GM12878 (cell line): ENCODE measurements around the gene LPAR6. TPM values are rescaled to one million over a fixed set of nuclear protein-coding genes. Genes with fewer than 3 reads are reported as not detected.
A peak's percentile ranks its signal among the peaks of the same experiment; 100 is the strongest.

Source experiments
- ATAC-seq: fragments of 200-7000 bp; cut with Tn5 transposase; 3 replicates; pipeline ENCODE4 v1.9.1; 2020; ENCODE audit warnings: mild to moderate bottlenecking, moderate library complexity
- BruUV-seq: library from RNA; stranded (reverse); fragments of 400-500 nt; replicated peaks from 2 replicates; lab custom pipeline; 2021; lab: Mats Ljungman, UMichigan
- CTCF ChIA-PET: fragments of 300-600 bp; sonication (Branson Sonifier 250); formaldehyde crosslinking; extraction: SDS; loops from one replicate; lab custom pipeline; 2021; ENCODE audit warnings: inconsistent platforms; lab: Yijun Ruan, JAX
- POLR2A ChIA-PET: fragments of 350-600 bp; formaldehyde crosslinking; extraction: SDS; loops from one replicate; lab custom pipeline; 2021; ENCODE audit warnings: inconsistent platforms; lab: Charles Lee
- RAD21 ChIA-PET: fragments of 300-600 bp; sonication (Branson Sonifier 250); formaldehyde crosslinking; loops from one replicate; lab custom pipeline; 2023; ENCODE audit warnings: antibody characterized with exemption; ENCODE audit not compliant: unreplicated experiment; lab: Charles Lee
- SMC1A ChIA-PET: fragments of 300-600 bp; sonication (Branson Sonifier 250); formaldehyde crosslinking; loops from one replicate; lab custom pipeline; 2023; ENCODE audit not compliant: unreplicated experiment, uncharacterized antibody; lab: Charles Lee
- DNase-seq: peaks from one replicate; pipeline ENCODE4 v3.0.0-alpha.2; 2011; ENCODE audit warnings: low read depth, low spot score
- FAIRE-seq: peaks from 3 replicates; lab custom pipeline; 2011; peaks lifted over from hg19 to GRCh38; lab: Jason Lieb, UNC
- H2AFZ ChIP-seq: 2 replicates; pipeline ENCODE4 v1.6.0; 2011; ENCODE audit warnings: low read depth, low read length, control low read depth; ENCODE audit not compliant: control insufficient read depth
- H3K27ac ChIP-seq: 2 replicates; pipeline ENCODE4 v1.5.1; 2011; ENCODE audit warnings: control low read depth; ENCODE audit not compliant: control insufficient read depth, insufficient read depth
- H3K27me3 ChIP-seq, 2 experiments: replicated peaks in 1 of 2; 2 replicates each; pipeline versions ENCODE4 v1.6.0 to v1.6.1; 2011; ENCODE audit warnings: low read length in 1 of 2; ENCODE audit not compliant: control insufficient read depth in 2 of 2, insufficient read depth in 2 of 2
- H3K36me3 ChIP-seq, 2 experiments: 2 replicates each; pipeline ENCODE4 v1.5.1; 2011; ENCODE audit warnings: low read length in 1 of 2; ENCODE audit not compliant: control insufficient read depth in 2 of 2, insufficient read depth in 2 of 2
- H3K4me1 ChIP-seq: 2 replicates; pipeline ENCODE4 v1.6.1; 2011; ENCODE audit warnings: mild to moderate bottlenecking, low read length, moderate library complexity, mixed read lengths; ENCODE audit not compliant: control insufficient read depth, insufficient read depth
- H3K4me2 ChIP-seq: 2 replicates; pipeline ENCODE4 v1.6.0; 2011; ENCODE audit warnings: control low read depth; ENCODE audit not compliant: control insufficient read depth, insufficient read depth
- H3K4me3 ChIP-seq: fragments of 200-600 bp; sonication (generic); 2 replicates; pipeline ENCODE4 v1.5.1; 2016
- H3K79me2 ChIP-seq: 2 replicates; pipeline ENCODE4 v1.6.0; 2011; ENCODE audit warnings: low read length; ENCODE audit not compliant: control insufficient read depth, insufficient read depth
- H3K9ac ChIP-seq: 2 replicates; pipeline ENCODE4 v1.8.0; 2011; ENCODE audit warnings: low read length, control low read depth, mixed read lengths; ENCODE audit not compliant: control insufficient read depth, insufficient read depth
- H3K9me3 ChIP-seq: replicated peaks from 3 replicates; pipeline ENCODE4 v1.5.1; 2011; ENCODE audit warnings: mild to moderate bottlenecking, low read length; ENCODE audit not compliant: control insufficient read depth, insufficient read depth
- H4K20me1 ChIP-seq: 2 replicates; pipeline ENCODE4 v1.6.0; 2011; ENCODE audit not compliant: control insufficient read depth, insufficient read depth
- CEBPB ChIP-seq, 2 experiments: fragments of 150-350 bp in 1 of 2; IDR thresholded peaks; 2 replicates each; pipeline ENCODE4 v1.6.1; 2012 to 2014; ENCODE audit warnings: low read depth in 2 of 2, low read length in 2 of 2, borderline replicate concordance in 1 of 2, inconsistent platforms in 1 of 2
- GABPA ChIP-seq: IDR thresholded peaks from 2 replicates; pipeline ENCODE4 v1.6.1; 2014; ENCODE audit warnings: antibody characterized with exemption, low read depth, mild to moderate bottlenecking, inconsistent platforms
- MYC ChIP-seq: IDR thresholded peaks from 2 replicates; pipeline ENCODE4 v1.6.1; 2011; ENCODE audit warnings: mild to moderate bottlenecking, low read length, moderate library complexity, inconsistent platforms; ENCODE audit not compliant: insufficient read depth, insufficient replicate concordance, insufficient read length, severe bottlenecking
- POLR2AphosphoS5 ChIP-seq: IDR thresholded peaks from 2 replicates; pipeline ENCODE4 v1.6.1; 2011; ENCODE audit warnings: mild to moderate bottlenecking, low read length, inconsistent platforms
- WGBS: methylation state at CpG from one replicate; pipeline ENCODE4 v1.1.6; 2016; ENCODE audit warnings: low lambda C conversion rate; ENCODE audit not compliant: insufficient replicate concordance, insufficient coverage; ENCODE audit errors: missing lambda C conversion rate; 5-methylcytosine and 5-hydroxymethylcytosine counted together
- in situ Hi-C: fragments of 300-500 bp; cut with MboI; formaldehyde crosslinking; loops from 9 replicates; pipeline ENCODE4 v1.14.3; 2018; ENCODE audit warnings: mixed read lengths
- intact Hi-C: fragments of 100-400 bp; cut with micrococcal nuclease; formaldehyde crosslinking; loops from one replicate; pipeline ENCODE4 v1.14.2; 2022; ENCODE audit not compliant: unreplicated experiment
- polyA plus RNA-seq, 11 experiments: library from polyadenylated mRNA; depleted of rRNA in 4 of 11; unstranded in 6 of 11; stranded (reverse) in 5 of 11; fragments of >200 nt; fragmentation: Nextera tagmentation in 4 of 11; fragmentation: Illumina TruSeq in 1 of 11; extraction: Ambion mirVana in 4 of 11; extraction: Trizol in 1 of 11; gene quantifications; 1 replicate in 1 of 11; 2 replicates in 10 of 11; pipeline versions ENCODE4 v1.2.1 to v1.2.3, GENCODE V29; 2011 to 2016; ENCODE audit warnings: inconsistent platforms in 2 of 11, missing spikeins in 2 of 11, low read depth in 1 of 11
- total RNA-seq, 4 experiments: library from RNA; depleted of rRNA in 3 of 4; stranded (reverse); fragments of >200 nt in 3 of 4; fragmentation: Illumina TruSeq in 1 of 4; extraction: Trizol in 1 of 4; gene quantifications; 2 replicates each; pipeline versions ENCODE4 v1.2.1 to v1.2.3, GENCODE V29; 2013 to 2021
- TF ChIP-seq, protein P1 (sequence below): IDR thresholded peaks from 2 replicates; pipeline ENCODE4 v1.6.1; 2011; ENCODE audit warnings: borderline replicate concordance, low read depth, mild to moderate bottlenecking, moderate library complexity, mixed read lengths, low read length; ENCODE audit not compliant: insufficient read depth; ENCODE audit errors: extremely low read length

Gene LPAR6
- total and polyA plus RNA-seq, 10 of the 15 experiments (the other 5 are each of a cell fraction or from before 2014, with no cell fraction given) = 1.4 to 4.2 (median 2.8) TPM

DNA sequence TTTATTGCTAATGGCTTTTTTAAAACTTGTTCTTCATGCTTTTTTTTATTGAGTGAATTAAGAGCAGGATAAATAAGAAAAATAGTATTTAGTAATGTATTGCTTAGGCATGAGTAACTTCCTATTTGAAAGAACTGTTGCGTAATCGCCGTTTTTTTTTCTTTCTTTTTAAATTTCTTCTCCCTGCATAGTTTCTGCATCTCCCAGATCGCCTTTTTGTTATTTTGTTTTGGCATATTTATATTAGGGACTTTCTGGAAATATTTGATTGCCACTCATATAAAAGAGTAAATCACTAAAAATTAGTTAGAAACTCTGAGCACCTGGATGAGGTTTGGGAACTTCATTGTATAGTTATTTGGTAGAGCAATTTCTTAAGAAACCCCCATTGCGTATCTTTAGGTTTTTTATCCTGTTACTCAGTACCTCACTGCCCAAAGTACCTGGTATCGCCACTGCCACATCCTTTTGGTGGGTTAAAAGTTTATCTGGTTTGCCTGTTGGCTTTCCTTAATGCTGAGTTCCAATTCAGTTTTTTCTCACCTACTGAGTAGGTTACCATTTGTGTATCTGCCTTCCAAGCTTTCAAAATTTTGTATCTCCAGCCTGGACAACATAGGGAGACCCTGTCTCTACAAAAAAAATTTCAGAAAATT, 36.2 kb upstream of the LPAR6 start:
- ChIA-PET RAD21 (no interaction called here), POLR2A (no interaction called here), CTCF (no interaction called here), SMC1A (interaction anchor here (0.7 to 1.2 kb wide), 3 partner anchors 9 to 15 kb away, joined by 3 read pairs; no protein-coding TSS in a partner anchor)
- TF ChIP-seq CEBPB (IDR thresholded peaks at IDR 0.05; ENCODE audit: borderline replicate concordance in 1 of 2, low read depth in 2 of 2, low read length in 2 of 2) (peak in 1 of 2 experiments; percentile 50; a peak in 1 of 4 replicates), GABPA (no peak), MYC (no peak), POLR2AphosphoS5 (no peak)
- TF ChIP-seq, protein P1, sequence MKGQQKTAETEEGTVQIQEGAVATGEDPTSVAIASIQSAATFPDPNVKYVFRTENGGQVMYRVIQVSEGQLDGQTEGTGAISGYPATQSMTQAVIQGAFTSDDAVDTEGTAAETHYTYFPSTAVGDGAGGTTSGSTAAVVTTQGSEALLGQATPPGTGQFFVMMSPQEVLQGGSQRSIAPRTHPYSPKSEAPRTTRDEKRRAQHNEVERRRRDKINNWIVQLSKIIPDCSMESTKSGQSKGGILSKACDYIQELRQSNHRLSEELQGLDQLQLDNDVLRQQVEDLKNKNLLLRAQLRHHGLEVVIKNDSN = no peak
- H3K36me3 ChIP-seq = peaks cover 0 to 5% of the 10 kb centered on the region in 2 experiments; a peak in 1 of 4 replicates
- no peaks in the 10 kb centered on the region for H3K4me1 ChIP-seq
- no peaks in the 10 kb centered on the region for H3K27me3 ChIP-seq
- no peaks in the 10 kb centered on the region; the same call in 1 of the 3 replicates for H3K9me3 ChIP-seq
- no peak overlapping the region for H3K9ac ChIP-seq
- no TSS peak for BruUV-seq
- in situ Hi-C loops (no loop called here), intact Hi-C loops (no loop called here)
- ATAC-seq (no peak), DNase-seq (no peak), FAIRE-seq (no peak)
- no peak overlapping the region for H2AFZ ChIP-seq
- H3K27ac ChIP-seq = no peak overlapping the region
- H4K20me1 ChIP-seq = no peaks in the 10 kb centered on the region
- 79% methylated on average over 6 of the region's 6 CpGs for WGBS
- 0 out of 2 replicates have a peak overlapping the region, but pooled peaks have one; percentile 5 for H3K4me2 ChIP-seq
- no peak overlapping the region for H3K4me3 ChIP-seq
- no peaks in the 10 kb centered on the region for H3K79me2 ChIP-seq
